Measurements from ENCODE around the gene FMO5. TPM values are rescaled to one million over a fixed set of nuclear protein-coding genes. Genes with fewer than 3 reads are reported as not detected.

Gene FMO5
- total and polyA plus RNA-seq, 2 of the 13 experiments (the other 11 are each of a cell fraction or from before 2014, with no cell fraction given), result 48.2 to 149 TPM

- 0 out of 2 replicates have a peak, but pooled peaks have one; percentile 48 for TF ChIP-seq GFI1 (CRISPR knock-in tag; IDR thresholded peaks at IDR 0.05; ENCODE audit: borderline replicate concordance)
- peak in 1 of 2 experiments; percentile 63; a peak in 2 of 4 replicates for TF ChIP-seq POLR2A (IDR thresholded peaks at IDR 0.05; ENCODE audit: insufficient read depth in 1 of 2, low read depth in 2 of 2, low read length in 2 of 2)
- no peak for TF ChIP-seq KLF9 (CRISPR knock-in tag; IDR thresholded peaks at IDR 0.05; ENCODE audit: low read depth)
- peak; percentile 68 for TF ChIP-seq RBFOX2 (IDR thresholded peaks at IDR 0.05; ENCODE audit: low read depth, low read length)
- 0 out of 2 replicates have a peak, but pooled peaks have one; percentile 19 for TF ChIP-seq ZNF644 (CRISPR knock-in tag; IDR thresholded peaks at IDR 0.05; ENCODE audit: low read depth)
- TF ChIP-seq GABPA (IDR thresholded peaks at IDR 0.05; ENCODE audit: low read depth, low read length), result no peak
- TF ChIP-seq GABPA (CRISPR knock-in tag; IDR thresholded peaks at IDR 0.05; ENCODE audit: low read depth), result peak; percentile 20; the same call in 1 of the 2 replicates
- 0 out of 2 replicates have a peak, but pooled peaks have one; percentile 42 for TF ChIP-seq ZNF567 (CRISPR knock-in tag; IDR thresholded peaks at IDR 0.05; ENCODE audit: borderline replicate concordance)
- TF ChIP-seq RXRB (CRISPR knock-in tag; IDR thresholded peaks at IDR 0.05; ENCODE audit: borderline replicate concordance), result peak; percentile 68; the same call in 1 of the 2 replicates
- 0 out of 2 replicates have a peak, but pooled peaks have one; percentile 11 for TF ChIP-seq ZNF816 (CRISPR knock-in tag; IDR thresholded peaks at IDR 0.05; ENCODE audit: borderline replicate concordance)
- 0 out of 2 replicates have a peak, but pooled peaks have one; percentile 22 for TF ChIP-seq RORA (CRISPR knock-in tag; IDR thresholded peaks at IDR 0.05)
- peak; percentile 68 for TF ChIP-seq ZNF574 (CRISPR knock-in tag; IDR thresholded peaks at IDR 0.05)
- 0 out of 2 replicates have a peak, but pooled peaks have one; percentile 33 for TF ChIP-seq TAF1 (CRISPR knock-in tag; IDR thresholded peaks at IDR 0.05)
- no peak for TF ChIP-seq ZNF547 (CRISPR knock-in tag; IDR thresholded peaks at IDR 0.05)
- TF ChIP-seq, protein P1, sequence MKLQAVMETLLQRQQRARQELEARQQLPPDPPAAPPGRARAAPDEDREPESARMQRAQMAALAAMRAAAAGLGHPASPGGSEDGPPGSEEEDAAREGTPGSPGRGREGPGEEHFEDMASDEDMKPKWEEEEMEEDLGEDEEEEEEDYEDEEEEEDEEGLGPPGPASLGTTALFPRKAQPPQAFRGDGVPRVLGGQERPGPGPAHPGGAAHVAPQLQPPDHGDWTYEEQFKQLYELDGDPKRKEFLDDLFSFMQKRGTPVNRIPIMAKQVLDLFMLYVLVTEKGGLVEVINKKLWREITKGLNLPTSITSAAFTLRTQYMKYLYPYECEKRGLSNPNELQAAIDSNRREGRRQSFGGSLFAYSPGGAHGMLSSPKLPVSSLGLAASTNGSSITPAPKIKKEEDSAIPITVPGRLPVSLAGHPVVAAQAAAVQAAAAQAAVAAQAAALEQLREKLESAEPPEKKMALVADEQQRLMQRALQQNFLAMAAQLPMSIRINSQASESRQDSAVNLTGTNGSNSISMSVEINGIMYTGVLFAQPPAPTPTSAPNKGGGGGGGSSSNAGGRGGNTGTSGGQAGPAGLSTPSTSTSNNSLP (IDR thresholded peaks at IDR 0.05; ENCODE audit: low read depth, low read length), result peak; percentile 67; the same call in 1 of the 2 replicates
- TF ChIP-seq, protein P2, sequence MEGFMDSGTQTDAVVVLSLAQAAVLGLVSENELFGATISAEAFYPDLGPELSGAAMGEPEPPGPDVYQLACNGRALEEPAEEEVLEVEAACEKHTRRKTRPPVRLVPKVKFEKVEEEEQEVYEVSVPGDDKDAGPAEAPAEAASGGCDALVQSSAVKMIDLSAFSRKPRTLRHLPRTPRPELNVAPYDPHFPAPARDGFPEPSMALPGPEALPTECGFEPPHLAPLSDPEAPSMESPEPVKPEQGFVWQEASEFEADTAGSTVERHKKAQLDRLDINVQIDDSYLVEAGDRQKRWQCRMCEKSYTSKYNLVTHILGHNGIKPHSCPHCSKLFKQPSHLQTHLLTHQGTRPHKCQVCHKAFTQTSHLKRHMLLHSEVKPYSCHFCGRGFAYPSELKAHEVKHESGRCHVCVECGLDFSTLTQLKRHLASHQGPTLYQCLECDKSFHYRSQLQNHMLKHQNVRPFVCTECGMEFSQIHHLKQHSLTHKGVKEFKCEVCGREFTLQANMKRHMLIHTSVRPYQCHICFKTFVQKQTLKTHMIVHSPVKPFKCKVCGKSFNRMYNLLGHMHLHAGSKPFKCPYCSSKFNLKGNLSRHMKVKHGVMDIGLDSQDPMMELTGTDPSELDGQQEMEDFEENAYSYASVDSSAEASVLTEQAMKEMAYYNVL (CRISPR knock-in tag; IDR thresholded peaks at IDR 0.05; ENCODE audit: borderline replicate concordance), result 0 out of 2 replicates have a peak, but pooled peaks have one; percentile 35
- peak; percentile 27; the same call in 1 of the 2 replicates for TF ChIP-seq KLF6 (CRISPR knock-in tag; IDR thresholded peaks at IDR 0.05)
- TF ChIP-seq ZNF264 (CRISPR knock-in tag; IDR thresholded peaks at IDR 0.05), result peak; percentile 97
- TF ChIP-seq KDM1A (CRISPR knock-in tag; IDR thresholded peaks at IDR 0.05), result peak; percentile 39; the same call in 1 of the 2 replicates
- TF ChIP-seq RBM22 (optimal IDR thresholded peaks at IDR 0.05; ENCODE audit: low read length), result peak; percentile 15
Observed at GRCh38 chr1:147238925-147239820, 14.0 kb upstream of the FMO5 start (continued).

Measured in HepG2 (cell line).